Ovary (tissue), 9 donors: ENCODE measurements around the gene IGFBP2. TPM values are rescaled to one million over a fixed set of nuclear protein-coding genes. Genes with fewer than 3 reads are reported as not detected.
"Not testable (repeated sequence)": the region's sequence is repeated elsewhere in the genome, so short reads cannot be mapped to it uniquely, and the experiment has no call there.

Experiments used
- DNase-seq, 5 donors: peaks; one replicate each; pipeline ENCODE4 v3.0.0-alpha.2; 2019 to 2020
- H3K27ac ChIP-seq, 2 donors: fragments of 200-600 bp; one replicate each; pipeline versions ENCODE4 v1.5.1 to v1.8.0; 2019 to 2022
- H3K27me3 ChIP-seq: fragments of 200-600 bp; one replicate; pipeline ENCODE4 v1.8.0; 2022
- H3K36me3 ChIP-seq: fragments of 200-600 bp; sonication (generic); one replicate; pipeline ENCODE4 v1.5.1; 2019
- H3K4me1 ChIP-seq: one replicate; pipeline ENCODE4 v1.8.1; 2013; ENCODE audit warnings: mild to moderate bottlenecking, moderate library complexity; ENCODE audit not compliant: insufficient read depth
- H3K4me3 ChIP-seq: fragments of 200-600 bp; sonication (generic); one replicate; pipeline ENCODE4 v1.5.1; 2017
- H3K9me3 ChIP-seq, 2 donors: fragments of 200-600 bp in 1 of 2; sonication (generic) in 1 of 2; one replicate each; pipeline versions ENCODE4 v1.5.1 to v1.8.1; 2013 to 2019; ENCODE audit warnings: mild to moderate bottlenecking in 1 of 2, moderate library complexity in 1 of 2
- EP300 ChIP-seq: sonication (generic); formaldehyde crosslinking; IDR thresholded peaks from one replicate; pipeline ENCODE4 v1.6.1; 2017; ENCODE audit warnings: antibody characterized with exemption
- POLR2A ChIP-seq: fragments of 450-650 bp; IDR thresholded peaks from one replicate; pipeline ENCODE4 v1.6.1; 2017; ENCODE audit warnings: antibody characterized with exemption, mild to moderate bottlenecking, moderate library complexity
- whole genome bisulfite sequencing, 3 donors: extraction: QIAGEN DNeasy Blood & Tissue Kit in 1 of 3; methylation state at CpG; one replicate each; pipeline versions ENCODE4 v1.1.5 to v1.1.7; 2013 to 2017; 5-methylcytosine and 5-hydroxymethylcytosine counted together
- intact Hi-C, 4 donors: fragments of 100-400 bp; cut with DNase I; formaldehyde crosslinking; loops; one replicate each; pipeline versions ENCODE4 v1.11.0 to v1.15.1; 2022 to 2023
- polyA plus RNA-seq, 2 donors: library from polyadenylated mRNA; stranded (reverse); fragments of 200-250 nt in 1 of 2; fragments of 350-450 nt in 1 of 2; fragmentation: Illumina TruSeq in 1 of 2; extraction: RNeasy Lipid Tissue Mini Kit (QIAGEN cat#74804) in 1 of 2; gene quantifications; one replicate each; pipeline ENCODE4 v1.2.3, GENCODE V29; 2013 to 2014
- total RNA-seq, 7 donors: library from RNA; depleted of rRNA in 2 of 7; stranded (reverse); fragments of >200 nt in 2 of 7; fragmentation: NEBNext Ultra II Directional in 3 of 7; extraction: Animal tissue kit (Norgen Biotek cat#: 25700) in 3 of 7; gene quantifications; one replicate each; pipeline versions ENCODE4 v1.1.0 to v1.2.4, GENCODE V29; 2016 to 2023
- TF ChIP-seq, protein P1 (sequence below), 3 donors: fragments of 450-650 bp in 2 of 3; fragments of 200-600 bp in 1 of 3; IDR thresholded peaks; one replicate each; pipeline versions ENCODE4 v1.5.1 to v1.8.0; 2016 to 2022; ENCODE audit warnings: antibody characterized with exemption in 3 of 3, mild to moderate bottlenecking in 1 of 3
- donor health status: DM: no; HTN: no; CAD: no; lungs with moderate emphysema.
- donor health status: DM: no; HTN: no; CAD: no.
- donor health status: Bipolar disorder and iron deficiency.
- donor health status: DM: yes; HTN: yes; CAD: no.
- donor health status: DM: no; HTN: no; CAD: no.
- donor health status: DM: yes; HTN: yes; CAD: no.

IGFBP2 gene
- total and polyA plus RNA-seq, 9 donors, result 47.2 to 333 (median 165) TPM

GRCh38 chr2:216594081-216594480 lies 39.1 kb upstream of the IGFBP2 start:
- peaks cover 6% of the 10 kb centered on the region for H3K4me1 ChIP-seq
- no peaks in the 10 kb centered on the region for H3K27me3 ChIP-seq
- intact Hi-C loops, result loop anchor here in 1 of 4 donors (5.0 kb wide), 1 partner anchor 57 kb away; no protein-coding TSS in a partner anchor
- H3K27ac ChIP-seq, result no peak overlapping the region
- no peak overlapping the region for H3K4me3 ChIP-seq
- DNase-seq, result no peak
- H3K9me3 ChIP-seq, result no peaks in the 10 kb centered on the region
- 94 to 100% (median 95%) methylated on average over 1 of the region's 1 CpG for WGBS, 3 donors
- no peak for TF ChIP-seq POLR2A
- TF ChIP-seq, protein P1, sequence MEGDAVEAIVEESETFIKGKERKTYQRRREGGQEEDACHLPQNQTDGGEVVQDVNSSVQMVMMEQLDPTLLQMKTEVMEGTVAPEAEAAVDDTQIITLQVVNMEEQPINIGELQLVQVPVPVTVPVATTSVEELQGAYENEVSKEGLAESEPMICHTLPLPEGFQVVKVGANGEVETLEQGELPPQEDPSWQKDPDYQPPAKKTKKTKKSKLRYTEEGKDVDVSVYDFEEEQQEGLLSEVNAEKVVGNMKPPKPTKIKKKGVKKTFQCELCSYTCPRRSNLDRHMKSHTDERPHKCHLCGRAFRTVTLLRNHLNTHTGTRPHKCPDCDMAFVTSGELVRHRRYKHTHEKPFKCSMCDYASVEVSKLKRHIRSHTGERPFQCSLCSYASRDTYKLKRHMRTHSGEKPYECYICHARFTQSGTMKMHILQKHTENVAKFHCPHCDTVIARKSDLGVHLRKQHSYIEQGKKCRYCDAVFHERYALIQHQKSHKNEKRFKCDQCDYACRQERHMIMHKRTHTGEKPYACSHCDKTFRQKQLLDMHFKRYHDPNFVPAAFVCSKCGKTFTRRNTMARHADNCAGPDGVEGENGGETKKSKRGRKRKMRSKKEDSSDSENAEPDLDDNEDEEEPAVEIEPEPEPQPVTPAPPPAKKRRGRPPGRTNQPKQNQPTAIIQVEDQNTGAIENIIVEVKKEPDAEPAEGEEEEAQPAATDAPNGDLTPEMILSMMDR (IDR thresholded peaks at IDR 0.05), result no peak
- TF ChIP-seq EP300, result no peak
- H3K36me3 ChIP-seq, result no peaks in the 10 kb centered on the region

GRCh38 chr2:216596236-216596979 lies 36.8 kb upstream of the IGFBP2 start:
- intact Hi-C loops, result loop anchor here in 1 of 4 donors (5.0 kb wide), 1 partner anchor 66 kb away; no protein-coding TSS in a partner anchor
- peak in 3 of 5 donors; percentile 31 to 44 (median 39) for DNase-seq
- 10 to 22% (median 13%) methylated on average over 8 of the region's 8 CpGs for WGBS, 3 donors

GRCh38 chr2:216596980-216597509 lies 36.2 kb upstream of the IGFBP2 start:
- peaks cover 3% of the 10 kb centered on the region for H3K4me1 ChIP-seq
- no peak overlapping the region for H3K4me3 ChIP-seq
- H3K27ac ChIP-seq, result no peak overlapping the region
- 16 to 24% (median 20%) methylated on average over 5 of the region's 5 CpGs for WGBS, 3 donors
- intact Hi-C loops, result loop anchor here in 1 of 4 donors (5.0 kb wide), 1 partner anchor 65 kb away; no protein-coding TSS in a partner anchor
- TF ChIP-seq, protein P1 (IDR thresholded peaks at IDR 0.05), result no peak
- TF ChIP-seq POLR2A (no peak), EP300 (no peak)
- H3K36me3 ChIP-seq, result no peaks in the 10 kb centered on the region
- H3K27me3 ChIP-seq, result no peaks in the 10 kb centered on the region
- no peaks in the 10 kb centered on the region for H3K9me3 ChIP-seq
- DNase-seq, result no peak

More at GRCh38 chr2:216596236-216596979, 36.8 kb upstream of the IGFBP2 start:
- H3K27ac ChIP-seq, result no peak overlapping the region
- H3K4me1 ChIP-seq, result peaks cover 3% of the 10 kb centered on the region
- no peaks in the 10 kb centered on the region for H3K9me3 ChIP-seq
- no peak overlapping the region for H3K4me3 ChIP-seq
- H3K36me3 ChIP-seq, result no peaks in the 10 kb centered on the region
- H3K27me3 ChIP-seq, result no peaks in the 10 kb centered on the region
- TF ChIP-seq EP300 (no peak), POLR2A (no peak)
- TF ChIP-seq, protein P1 (IDR thresholded peaks at IDR 0.05), result no peak

DNA sequence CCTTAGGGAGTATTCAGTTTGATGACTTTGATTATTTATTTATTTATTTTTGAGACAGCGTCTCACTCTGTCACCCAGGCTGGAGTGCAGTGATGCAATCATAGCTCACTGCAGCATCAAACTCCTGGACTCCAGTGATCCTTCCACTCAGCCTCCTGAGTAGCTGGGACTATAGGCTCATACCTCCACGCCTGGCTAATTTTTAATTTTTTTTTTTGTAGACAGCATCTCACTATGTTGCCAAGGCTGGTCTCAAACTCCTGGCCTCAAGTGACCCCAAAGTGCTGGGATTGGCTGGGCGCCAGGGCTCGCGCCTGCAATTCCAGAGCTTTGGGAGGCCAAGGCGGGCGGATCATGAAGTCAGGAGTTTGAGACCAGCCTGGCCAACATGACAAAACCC lies 35.4 kb upstream of the IGFBP2 start:
- WGBS, 3 donors, result 40 to 63% (median 52%) methylated on average over 7 of the region's 7 CpGs
- intact Hi-C loops, result loop anchor here in 1 of 4 donors (5.0 kb wide), 1 partner anchor 64 kb away; no protein-coding TSS in a partner anchor
- not testable (repeated sequence) for H3K27me3 ChIP-seq, H3K4me1 ChIP-seq, H3K36me3 ChIP-seq, H3K4me3 ChIP-seq, H3K9me3 ChIP-seq, DNase-seq, H3K27ac ChIP-seq
